GM12864 (cell line): ENCODE data around the gene SLC13A3.

Experiments used
- DNase-seq: peaks from one replicate; pipeline ENCODE4 v3.0.0-alpha.2; 2011; ENCODE audit warnings: low read depth
- H3K4me3 ChIP-seq: 2 replicates; pipeline ENCODE4 v1.5.1; 2011; ENCODE audit warnings: mild to moderate bottlenecking, low read depth, low read length, control low read depth
- CTCF ChIP-seq: IDR thresholded peaks from 2 replicates; pipeline ENCODE4 v1.5.1; 2011; ENCODE audit warnings: low read depth, mild to moderate bottlenecking, moderate library complexity, low read length, control low read depth, inconsistent platforms; ENCODE audit errors: missing control alignments

The SLC13A3 gene

DNA sequence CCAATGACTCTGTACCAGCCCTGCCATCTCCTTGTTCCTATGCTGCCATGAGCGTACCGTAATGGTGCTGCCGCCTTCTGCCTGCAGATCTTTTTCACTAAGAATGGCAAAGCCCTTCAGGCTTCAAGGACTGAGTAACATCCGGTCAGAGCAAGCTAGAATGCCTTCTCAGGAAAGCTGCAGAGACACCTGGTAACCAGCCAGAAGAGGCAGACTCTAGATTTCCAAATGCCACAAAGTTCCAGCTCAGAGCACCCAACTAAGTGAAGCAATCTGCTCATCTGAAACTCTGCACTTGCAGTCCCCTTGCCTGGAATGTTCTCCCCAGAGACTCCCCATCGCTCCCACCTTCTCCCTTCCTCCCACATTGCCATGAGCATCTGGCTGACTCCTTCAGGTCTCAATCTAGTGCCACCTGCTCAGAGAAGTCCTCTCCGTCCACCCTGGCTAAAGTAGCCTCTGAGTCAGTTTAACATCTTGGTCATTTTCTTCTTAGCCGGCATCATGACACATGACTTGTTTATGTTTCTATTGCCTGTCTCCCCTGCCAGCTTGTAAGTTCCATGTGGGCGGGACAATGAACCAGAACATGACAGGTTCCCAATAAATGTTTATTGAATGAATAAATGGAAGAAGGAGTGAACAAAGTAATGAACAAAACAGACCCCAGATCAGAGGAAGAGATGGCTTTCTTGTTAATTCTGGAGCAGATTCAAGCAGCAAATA lies 93.9 kb downstream of the SLC13A3 start:
- no peak for TF ChIP-seq CTCF

DNA sequence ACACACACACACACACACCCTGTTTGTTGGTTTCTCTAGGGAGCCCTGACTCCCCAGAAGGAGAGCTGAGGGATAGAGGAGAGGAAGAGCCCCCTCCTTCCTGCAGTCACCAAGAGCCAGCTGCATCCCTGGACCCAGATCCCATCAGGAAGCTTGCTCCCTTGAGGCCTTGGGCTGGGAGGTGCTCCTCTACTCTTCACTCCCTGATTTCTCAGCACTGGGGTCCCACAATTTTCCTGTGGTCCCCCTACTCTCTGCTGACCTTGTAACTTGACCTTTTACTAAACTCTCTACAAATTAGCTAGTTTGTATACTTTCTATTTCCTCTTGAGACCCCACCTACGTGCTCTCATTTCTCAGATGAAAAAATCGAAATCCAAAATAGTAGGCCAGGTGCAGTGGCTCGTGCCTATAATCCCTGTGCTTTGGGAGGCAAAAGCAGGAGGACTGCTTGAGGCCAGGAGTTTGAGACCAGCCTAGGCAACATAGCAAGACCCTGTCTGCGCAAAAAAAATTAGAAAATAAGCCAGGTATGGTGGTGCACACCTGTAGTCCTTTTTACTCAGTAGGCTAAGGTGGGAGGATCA lies 95.8 kb downstream of the SLC13A3 start:
- no peak overlapping the region for H3K4me3 ChIP-seq
- no peak for DNase-seq
- TF ChIP-seq CTCF = no peak

More for the DNA sequence above, 93.9 kb downstream of the SLC13A3 start:
- H3K4me3 ChIP-seq = no peak overlapping the region
- no peak for DNase-seq

DNA sequence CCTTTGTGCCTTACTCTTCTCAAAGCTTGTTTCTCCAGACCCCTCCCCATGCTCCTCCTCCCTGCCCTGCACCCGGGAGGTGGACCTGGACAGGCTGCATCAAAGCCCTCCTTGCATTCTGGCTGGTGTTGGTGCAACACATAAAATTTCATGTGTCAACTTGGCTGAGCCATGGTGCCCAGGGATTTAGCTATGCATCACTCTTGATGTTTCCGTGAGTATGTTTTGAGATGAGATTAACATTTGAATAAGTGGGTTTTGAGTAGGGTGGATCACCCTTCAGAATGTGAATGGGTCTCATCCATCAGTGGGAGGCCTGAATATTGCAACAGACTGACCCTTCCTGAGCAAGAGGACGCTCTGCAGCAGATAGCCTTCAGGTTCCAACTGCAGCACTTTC lies 96.4 kb downstream of the SLC13A3 start:
- H3K4me3 ChIP-seq = no peak overlapping the region
- TF ChIP-seq CTCF = no peak
- no peak for DNase-seq

DNA sequence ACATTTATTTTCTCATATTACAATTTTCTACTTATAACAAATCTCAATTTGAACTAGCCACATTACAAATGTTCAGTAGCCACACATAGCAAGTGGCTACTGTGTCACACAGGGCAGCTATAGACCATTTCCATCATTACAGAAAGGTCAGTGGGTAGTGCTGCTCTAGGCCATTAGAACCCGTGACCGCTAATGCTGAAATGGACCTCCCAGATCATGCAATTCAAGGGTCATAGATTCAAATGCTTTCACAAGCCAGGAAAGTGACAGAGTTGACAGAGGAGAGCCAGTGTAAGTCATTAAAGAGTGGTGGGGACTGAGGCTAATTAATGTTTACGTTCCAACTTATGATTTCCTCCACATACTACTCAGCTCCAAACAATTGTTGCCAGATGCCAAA lies 97.3 kb downstream of the SLC13A3 start:
- no peak for DNase-seq
- no peak for TF ChIP-seq CTCF
- no peak overlapping the region for H3K4me3 ChIP-seq

- peak; percentile 70 for DNase-seq
- no peak for TF ChIP-seq CTCF
- H3K4me3 ChIP-seq = peak overlapping the region; percentile 17; the same call in 1 of the 2 replicates
These were observed 98.5 kb downstream of the SLC13A3 start for GRCh38 chr20:46552460-46553420.

DNA sequence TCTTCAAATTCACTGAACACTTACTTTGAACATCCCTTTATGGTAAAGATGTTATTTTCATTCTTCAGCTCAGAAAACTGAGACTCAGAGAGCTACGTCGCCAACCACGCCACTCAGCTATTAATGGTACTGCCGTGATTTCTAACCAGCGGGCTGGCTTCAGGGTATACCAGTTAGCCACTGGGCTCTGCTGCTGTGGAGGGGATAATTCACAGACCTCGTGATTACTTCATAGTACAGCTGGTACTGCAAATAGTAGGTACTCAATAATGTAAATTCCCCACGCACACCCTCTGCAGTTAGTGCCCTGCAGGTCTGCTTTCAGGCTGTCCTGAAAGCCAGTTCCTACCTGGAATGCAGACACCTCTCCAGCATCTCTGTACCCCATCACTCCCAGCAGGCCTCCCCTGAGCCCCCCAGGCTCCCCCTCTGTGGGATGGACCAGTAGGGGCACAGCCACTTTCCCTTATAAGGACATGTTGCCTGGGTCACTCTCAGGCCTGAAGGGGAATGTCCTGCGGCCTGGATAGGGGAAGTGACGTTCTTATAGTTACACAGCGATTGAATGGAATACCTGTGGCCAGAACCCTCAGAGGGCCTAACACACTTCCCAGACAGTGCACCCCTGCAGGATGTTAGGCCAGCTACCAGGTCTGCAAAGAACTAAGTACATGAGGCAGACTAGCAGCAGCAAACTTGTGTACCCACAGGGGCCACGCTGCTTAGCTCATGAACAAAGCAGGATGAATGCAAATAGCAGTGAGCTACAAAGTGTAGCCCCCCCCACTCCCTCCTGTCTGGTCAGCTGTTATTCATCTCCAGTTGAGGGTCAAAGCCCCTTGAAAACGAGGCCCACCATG lies 99.5 kb downstream of the SLC13A3 start:
- no peak for TF ChIP-seq CTCF
- no peak for DNase-seq
- H3K4me3 ChIP-seq = no peak overlapping the region
